HepG2 (cell line): ENCODE results near the gene AASS. TPM values are rescaled to one million over a fixed set of nuclear protein-coding genes. Genes with fewer than 3 reads are reported as not detected.

Experiments
- BRCA1 ChIP-seq: sonication (generic); formaldehyde crosslinking; IDR thresholded peaks from 2 replicates; pipeline ENCODE4 v1.4.0; 2020; ENCODE audit warnings: missing genetic modification reagents
- HCFC1 ChIP-seq: fragments of 150-350 bp; IDR thresholded peaks from 2 replicates; pipeline ENCODE4 v1.6.1; 2014; ENCODE audit warnings: low read depth, low read length
- KDM5A ChIP-seq: fragments of 200-600 bp; sonication (generic); IDR thresholded peaks from 2 replicates; pipeline ENCODE4 v1.7.0; 2018; ENCODE audit warnings: antibody characterized with exemption, mild to moderate bottlenecking, low read length, borderline replicate concordance
- MIXL1 ChIP-seq: IDR thresholded peaks from 2 replicates; pipeline ENCODE4 v1.6.1; 2016
- NFATC3 ChIP-seq: sonication (generic); formaldehyde crosslinking; IDR thresholded peaks from 2 replicates; pipeline ENCODE4 v1.5.1; 2020; ENCODE audit warnings: mild to moderate bottlenecking, missing genetic modification reagents
- PHF8 ChIP-seq: sonication (generic); formaldehyde crosslinking; IDR thresholded peaks from 2 replicates; pipeline ENCODE4 v1.5.0; 2020; ENCODE audit warnings: missing genetic modification reagents
- SCMH1 ChIP-seq: sonication (generic); formaldehyde crosslinking; IDR thresholded peaks from 2 replicates; pipeline ENCODE4 v1.9.0; 2021; ENCODE audit warnings: missing genetic modification reagents, mild to moderate bottlenecking, borderline replicate concordance
- SMC3 ChIP-seq: IDR thresholded peaks from 2 replicates; pipeline ENCODE4 v1.6.1; 2011; ENCODE audit warnings: low read length, improper control_type of control experiment
- ZNF558 ChIP-seq: sonication (generic); formaldehyde crosslinking; IDR thresholded peaks from 2 replicates; pipeline ENCODE4 v1.9.0; 2022; ENCODE audit warnings: mild to moderate bottlenecking, missing genetic modification reagents, borderline replicate concordance
- ZNF629 ChIP-seq: sonication (generic); formaldehyde crosslinking; conservative IDR thresholded peaks from 2 replicates; pipeline ENCODE4 v1.5.0; 2020; ENCODE audit warnings: missing genetic modification reagents
- ZNF790 ChIP-seq: sonication (generic); formaldehyde crosslinking; IDR thresholded peaks from 2 replicates; pipeline ENCODE4 v1.8.0; 2022; ENCODE audit warnings: missing genetic modification reagents, mild to moderate bottlenecking, borderline replicate concordance
- ZSCAN9 ChIP-seq: IDR thresholded peaks from 2 replicates; pipeline ENCODE4 v1.6.1; 2016; ENCODE audit warnings: borderline replicate concordance
- polyA plus RNA-seq, 8 experiments: library from polyadenylated mRNA; depleted of rRNA in 3 of 8; stranded (reverse) in 7 of 8; unstranded in 1 of 8; fragments of >200 nt; fragmentation: Illumina TruSeq in 4 of 8; extraction: Trizol in 4 of 8; gene quantifications; 2 replicates each; pipeline versions ENCODE4 v1.2.1 to v1.2.3, GENCODE V29; 2011 to 2016; ENCODE audit warnings: low read depth in 4 of 8, missing spikeins in 1 of 8, mixed read lengths in 1 of 8; ENCODE audit not compliant: insufficient read depth in 1 of 8
- total RNA-seq, 5 experiments: library from RNA; depleted of rRNA; stranded (reverse); fragments of >200 nt; fragmentation: Illumina TruSeq; extraction: Trizol; gene quantifications; 2 replicates each; pipeline ENCODE4 v1.2.3, GENCODE V29; 2016; ENCODE audit warnings: low read depth in 1 of 5
- TF ChIP-seq, protein P1 (sequence below): sonication (generic); formaldehyde crosslinking; IDR thresholded peaks from 2 replicates; pipeline ENCODE4 v1.5.0; 2020; ENCODE audit warnings: mild to moderate bottlenecking, missing genetic modification reagents, borderline replicate concordance
- TF ChIP-seq, protein P2 (sequence below), 2 experiments: fragments of 450-650 bp in 1 of 2; sonication (generic) in 1 of 2; formaldehyde crosslinking; IDR thresholded peaks; 2 replicates each; pipeline versions ENCODE4 v1.5.0 to v1.8.0; 2020 to 2022; ENCODE audit warnings: mild to moderate bottlenecking in 1 of 2, missing genetic modification reagents in 1 of 2
- TF ChIP-seq, protein P3 (sequence below): sonication (generic); formaldehyde crosslinking; IDR thresholded peaks from 2 replicates; pipeline ENCODE4 v1.9.0; 2021; ENCODE audit warnings: missing genetic modification reagents, borderline replicate concordance
- TF ChIP-seq, protein P4 (sequence below): sonication (generic); formaldehyde crosslinking; IDR thresholded peaks from 2 replicates; pipeline ENCODE4 v1.5.0; 2020; ENCODE audit warnings: mild to moderate bottlenecking, missing genetic modification reagents, moderate library complexity

The AASS gene
- total and polyA plus RNA-seq, 2 of the 13 experiments (the other 11 are each of a cell fraction or from before 2014, with no cell fraction given): 11.6 to 43.9 TPM

DNA sequence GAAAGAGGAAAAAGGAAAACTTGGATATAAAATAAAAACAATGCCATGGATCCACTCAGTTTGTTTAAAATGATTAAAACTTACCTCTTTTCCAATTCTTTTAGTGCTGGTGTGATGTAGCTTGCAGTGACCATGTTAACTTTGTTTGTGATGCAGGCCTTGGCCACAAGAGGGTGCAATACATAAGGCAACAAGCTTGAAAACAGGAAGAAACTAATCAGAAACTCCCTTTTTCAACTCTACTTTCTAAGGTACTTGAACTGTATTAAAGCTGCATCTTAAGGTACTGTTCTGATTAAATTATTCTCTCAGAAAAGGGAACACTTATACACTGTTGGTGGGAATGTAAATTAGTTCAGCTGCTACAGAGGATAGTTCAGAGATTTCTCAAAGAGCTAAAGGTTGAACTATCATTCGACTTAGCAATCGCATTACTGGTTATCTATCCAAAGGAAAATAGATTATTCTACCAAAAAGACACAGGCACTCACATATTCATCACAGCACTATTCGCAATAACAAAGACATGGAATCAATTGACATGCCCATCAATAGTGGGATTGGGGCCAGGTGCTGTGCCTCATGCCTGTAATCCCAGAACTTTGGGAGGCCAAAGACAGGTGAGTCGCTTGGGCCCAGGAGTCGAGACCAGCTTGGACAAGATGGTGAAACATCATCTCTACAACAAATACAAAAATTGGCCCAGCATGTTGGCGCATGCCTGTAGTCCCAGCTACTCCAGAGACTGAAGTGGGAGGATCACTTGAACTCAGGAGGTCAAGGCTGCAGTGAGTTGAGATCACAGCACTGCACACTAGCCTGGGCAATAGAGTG lies 50.9 kb downstream of the AASS start (continued):
- TF ChIP-seq, protein P1, sequence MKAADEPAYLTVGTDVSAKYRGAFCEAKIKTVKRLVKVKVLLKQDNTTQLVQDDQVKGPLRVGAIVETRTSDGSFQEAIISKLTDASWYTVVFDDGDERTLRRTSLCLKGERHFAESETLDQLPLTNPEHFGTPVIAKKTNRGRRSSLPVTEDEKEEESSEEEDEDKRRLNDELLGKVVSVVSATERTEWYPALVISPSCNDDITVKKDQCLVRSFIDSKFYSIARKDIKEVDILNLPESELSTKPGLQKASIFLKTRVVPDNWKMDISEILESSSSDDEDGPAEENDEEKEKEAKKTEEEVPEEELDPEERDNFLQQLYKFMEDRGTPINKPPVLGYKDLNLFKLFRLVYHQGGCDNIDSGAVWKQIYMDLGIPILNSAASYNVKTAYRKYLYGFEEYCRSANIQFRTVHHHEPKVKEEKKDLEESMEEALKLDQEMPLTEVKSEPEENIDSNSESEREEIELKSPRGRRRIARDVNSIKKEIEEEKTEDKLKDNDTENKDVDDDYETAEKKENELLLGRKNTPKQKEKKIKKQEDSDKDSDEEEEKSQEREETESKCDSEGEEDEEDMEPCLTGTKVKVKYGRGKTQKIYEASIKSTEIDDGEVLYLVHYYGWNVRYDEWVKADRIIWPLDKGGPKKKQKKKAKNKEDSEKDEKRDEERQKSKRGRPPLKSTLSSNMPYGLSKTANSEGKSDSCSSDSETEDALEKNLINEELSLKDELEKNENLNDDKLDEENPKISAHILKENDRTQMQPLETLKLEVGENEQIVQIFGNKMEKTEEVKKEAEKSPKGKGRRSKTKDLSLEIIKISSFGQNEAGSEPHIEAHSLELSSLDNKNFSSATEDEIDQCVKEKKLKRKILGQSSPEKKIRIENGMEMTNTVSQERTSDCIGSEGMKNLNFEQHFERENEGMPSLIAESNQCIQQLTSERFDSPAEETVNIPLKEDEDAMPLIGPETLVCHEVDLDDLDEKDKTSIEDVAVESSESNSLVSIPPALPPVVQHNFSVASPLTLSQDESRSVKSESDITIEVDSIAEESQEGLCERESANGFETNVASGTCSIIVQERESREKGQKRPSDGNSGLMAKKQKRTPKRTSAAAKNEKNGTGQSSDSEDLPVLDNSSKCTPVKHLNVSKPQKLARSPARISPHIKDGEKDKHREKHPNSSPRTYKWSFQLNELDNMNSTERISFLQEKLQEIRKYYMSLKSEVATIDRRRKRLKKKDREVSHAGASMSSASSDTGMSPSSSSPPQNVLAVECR (CRISPR knock-in tag): no peak
- TF ChIP-seq NFATC3: no peak
- TF ChIP-seq, protein P2, sequence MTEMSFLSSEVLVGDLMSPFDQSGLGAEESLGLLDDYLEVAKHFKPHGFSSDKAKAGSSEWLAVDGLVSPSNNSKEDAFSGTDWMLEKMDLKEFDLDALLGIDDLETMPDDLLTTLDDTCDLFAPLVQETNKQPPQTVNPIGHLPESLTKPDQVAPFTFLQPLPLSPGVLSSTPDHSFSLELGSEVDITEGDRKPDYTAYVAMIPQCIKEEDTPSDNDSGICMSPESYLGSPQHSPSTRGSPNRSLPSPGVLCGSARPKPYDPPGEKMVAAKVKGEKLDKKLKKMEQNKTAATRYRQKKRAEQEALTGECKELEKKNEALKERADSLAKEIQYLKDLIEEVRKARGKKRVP (CRISPR knock-in tag; IDR thresholded peaks at IDR 0.05): no peak
- TF ChIP-seq ZNF629 (CRISPR knock-in tag): no peak
- no peak for TF ChIP-seq PHF8
- TF ChIP-seq ZSCAN9: no peak
- TF ChIP-seq SCMH1: no peak
- TF ChIP-seq KDM5A: no peak
- TF ChIP-seq ZNF790 (CRISPR knock-in tag): no peak
- TF ChIP-seq SMC3: peak; percentile 65
- TF ChIP-seq MIXL1 (CRISPR knock-in tag): no peak
- no peak for TF ChIP-seq HCFC1
- TF ChIP-seq, protein P3, sequence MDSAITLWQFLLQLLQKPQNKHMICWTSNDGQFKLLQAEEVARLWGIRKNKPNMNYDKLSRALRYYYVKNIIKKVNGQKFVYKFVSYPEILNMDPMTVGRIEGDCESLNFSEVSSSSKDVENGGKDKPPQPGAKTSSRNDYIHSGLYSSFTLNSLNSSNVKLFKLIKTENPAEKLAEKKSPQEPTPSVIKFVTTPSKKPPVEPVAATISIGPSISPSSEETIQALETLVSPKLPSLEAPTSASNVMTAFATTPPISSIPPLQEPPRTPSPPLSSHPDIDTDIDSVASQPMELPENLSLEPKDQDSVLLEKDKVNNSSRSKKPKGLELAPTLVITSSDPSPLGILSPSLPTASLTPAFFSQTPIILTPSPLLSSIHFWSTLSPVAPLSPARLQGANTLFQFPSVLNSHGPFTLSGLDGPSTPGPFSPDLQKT (CRISPR knock-in tag): no peak
- TF ChIP-seq, protein P4, sequence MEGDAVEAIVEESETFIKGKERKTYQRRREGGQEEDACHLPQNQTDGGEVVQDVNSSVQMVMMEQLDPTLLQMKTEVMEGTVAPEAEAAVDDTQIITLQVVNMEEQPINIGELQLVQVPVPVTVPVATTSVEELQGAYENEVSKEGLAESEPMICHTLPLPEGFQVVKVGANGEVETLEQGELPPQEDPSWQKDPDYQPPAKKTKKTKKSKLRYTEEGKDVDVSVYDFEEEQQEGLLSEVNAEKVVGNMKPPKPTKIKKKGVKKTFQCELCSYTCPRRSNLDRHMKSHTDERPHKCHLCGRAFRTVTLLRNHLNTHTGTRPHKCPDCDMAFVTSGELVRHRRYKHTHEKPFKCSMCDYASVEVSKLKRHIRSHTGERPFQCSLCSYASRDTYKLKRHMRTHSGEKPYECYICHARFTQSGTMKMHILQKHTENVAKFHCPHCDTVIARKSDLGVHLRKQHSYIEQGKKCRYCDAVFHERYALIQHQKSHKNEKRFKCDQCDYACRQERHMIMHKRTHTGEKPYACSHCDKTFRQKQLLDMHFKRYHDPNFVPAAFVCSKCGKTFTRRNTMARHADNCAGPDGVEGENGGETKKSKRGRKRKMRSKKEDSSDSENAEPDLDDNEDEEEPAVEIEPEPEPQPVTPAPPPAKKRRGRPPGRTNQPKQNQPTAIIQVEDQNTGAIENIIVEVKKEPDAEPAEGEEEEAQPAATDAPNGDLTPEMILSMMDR: peak; percentile 75
- TF ChIP-seq ZNF558 (CRISPR knock-in tag): no peak
- no peak for TF ChIP-seq BRCA1 (CRISPR knock-in tag)
